ENCODE measurements around the gene MUC21.
A peak's percentile ranks its signal among the peaks of the same experiment; 100 is the strongest.
"Not testable (repeated sequence)": the region's sequence is repeated elsewhere in the genome, so short reads cannot be mapped to it uniquely, and the experiment has no call there.

MUC21 gene

GRCh38 chr6:30969171-30969570 lies 14.3 kb upstream of the MUC21 start:
- not testable (repeated sequence) for DNase-seq (ENCODE audit: low spot score)

GRCh38 chr6:30970946-30971345 lies 12.6 kb upstream of the MUC21 start:
- DNase-seq (ENCODE audit: low spot score), result no peak

GRCh38 chr6:30972816-30973215 lies 10.7 kb upstream of the MUC21 start:
- no peak for DNase-seq (ENCODE audit: low spot score)

- no peak for DNase-seq (ENCODE audit: low spot score)
Observed at GRCh38 chr6:30974490-30975252, 8.8 kb upstream of the MUC21 start.

GRCh38 chr6:30979141-30979540 lies 4.4 kb upstream of the MUC21 start:
- DNase-seq (ENCODE audit: low spot score), result no peak

- no peak for DNase-seq (ENCODE audit: low spot score)
Observed at GRCh38 chr6:30979690-30980089, 3.8 kb upstream of the MUC21 start.

GRCh38 chr6:30981942-30982772 lies 1.4 kb upstream of the MUC21 start:
- peak; percentile 19 for DNase-seq (ENCODE audit: low spot score)

- no peak for DNase-seq (ENCODE audit: low spot score)
Observed at GRCh38 chr6:30985490-30985889, 2.0 kb downstream of the MUC21 start.

GRCh38 chr6:30987304-30987703 lies 3.8 kb downstream of the MUC21 start:
- no peak for DNase-seq (ENCODE audit: low spot score)

- DNase-seq (ENCODE audit: low spot score), result no peak
Observed at GRCh38 chr6:30988209-30988825, 4.8 kb downstream of the MUC21 start.

- DNase-seq (ENCODE audit: low spot score), result no peak
Observed at GRCh38 chr6:30990422-30991086, 7.0 kb downstream of the MUC21 start.

- DNase-seq (ENCODE audit: low spot score), result no peak
Observed at GRCh38 chr6:30991891-30992290, 8.4 kb downstream of the MUC21 start.

- DNase-seq (ENCODE audit: low spot score), result no peak
Observed at GRCh38 chr6:30997301-30997700, 13.8 kb downstream of the MUC21 start.

GRCh38 chr6:30998785-30999184 lies 15.3 kb downstream of the MUC21 start:
- DNase-seq (ENCODE audit: low spot score), result no peak

- not testable (repeated sequence) for DNase-seq (ENCODE audit: low spot score)
Observed at GRCh38 chr6:31000067-31000860, 16.7 kb downstream of the MUC21 start.

GRCh38 chr6:31001281-31001888 lies 17.9 kb downstream of the MUC21 start:
- DNase-seq (ENCODE audit: low spot score), result no peak

- no peak for DNase-seq (ENCODE audit: low spot score)
Observed at GRCh38 chr6:31002471-31002870, 19.0 kb downstream of the MUC21 start.

GRCh38 chr6:31004794-31005193 lies 21.3 kb downstream of the MUC21 start:
- no peak for DNase-seq (ENCODE audit: low spot score)

GRCh38 chr6:31005249-31006020 lies 21.9 kb downstream of the MUC21 start:
- no peak for DNase-seq (ENCODE audit: low spot score)

- peak; percentile 12 for DNase-seq (ENCODE audit: low spot score)
Observed at GRCh38 chr6:31007694-31008093, 24.2 kb downstream of the MUC21 start.
